GM18499 (cell line): ENCODE results near the gene CIDEA.

Experiments used
- ATAC-seq: cut with Tn5 transposase; IDR thresholded peaks from one replicate; pipeline ENCODE4 v1.9.1; 2021; ENCODE audit warnings: moderate number of reproducible peaks; ENCODE audit not compliant: insufficient read depth, unreplicated experiment

CIDEA gene

GRCh38 chr18:12295389-12296086 lies 41.4 kb downstream of the CIDEA start:
- no peak for ATAC-seq

GRCh38 chr18:12296087-12296403 lies 41.9 kb downstream of the CIDEA start:
- ATAC-seq = no peak

- no peak for ATAC-seq
Measured at GRCh38 chr18:12296457-12296856, 42.3 kb downstream of the CIDEA start.

GRCh38 chr18:12299862-12300261 lies 45.7 kb downstream of the CIDEA start:
- ATAC-seq = no peak

GRCh38 chr18:12301263-12302005 lies 47.3 kb downstream of the CIDEA start:
- ATAC-seq = no peak

- no peak for ATAC-seq
Measured at GRCh38 chr18:12302391-12303147, 48.4 kb downstream of the CIDEA start.

- no peak for ATAC-seq
Measured at GRCh38 chr18:12304351-12305210, 50.4 kb downstream of the CIDEA start.

- no peak for ATAC-seq
Measured at GRCh38 chr18:12305211-12305610, 51.0 kb downstream of the CIDEA start.

GRCh38 chr18:12305930-12306629 lies 51.9 kb downstream of the CIDEA start:
- ATAC-seq = no peak

- no peak for ATAC-seq
Measured at GRCh38 chr18:12306752-12307700, 52.9 kb downstream of the CIDEA start.

- ATAC-seq = no peak
Measured at GRCh38 chr18:12307701-12308385, 53.7 kb downstream of the CIDEA start, which contains the start of gene TUBB6. Gene TUBB6 (plus strand): TSS chr18:12308241. CDS start chr18:12308293, 52 bp downstream.

- ATAC-seq = no peak
Measured at GRCh38 chr18:12308386-12309100, 54.4 kb downstream of the CIDEA start.

- ATAC-seq = no peak
Measured at GRCh38 chr18:12309683-12310198, 55.6 kb downstream of the CIDEA start.

GRCh38 chr18:12310762-12311161 lies 56.6 kb downstream of the CIDEA start:
- no peak for ATAC-seq

- ATAC-seq = no peak
Measured at GRCh38 chr18:12312976-12313375, 58.8 kb downstream of the CIDEA start.

- no peak for ATAC-seq
Measured at GRCh38 chr18:12313530-12314245, 59.5 kb downstream of the CIDEA start.
